Mucosa of gallbladder (tissue), 1 donor: Measurements from ENCODE around the gene LGALS9. TPM values are rescaled to one million over a fixed set of nuclear protein-coding genes. Genes with fewer than 3 reads are reported as not detected.

ENCODE experiments used
- DNase-seq: peaks from one replicate; pipeline ENCODE4 v3.0.0-alpha.2; 2020; ENCODE audit warnings: low spot score
- total RNA-seq: library from RNA; stranded (reverse); gene quantifications from one replicate; pipeline ENCODE4 v1.2.1, GENCODE V29; 2021
- donor health status: DM: no; HTN: no; CAD: no.

The LGALS9 gene
- 103 TPM for total RNA-seq

- peak; percentile 74 for DNase-seq
Observed at GRCh38 chr17:27630607-27631410, at the start of gene LGALS9. Gene LGALS9, plus strand, starts transcription at chr17:27631188. Its CDS starts 78 bp downstream, at chr17:27631266.

DNA sequence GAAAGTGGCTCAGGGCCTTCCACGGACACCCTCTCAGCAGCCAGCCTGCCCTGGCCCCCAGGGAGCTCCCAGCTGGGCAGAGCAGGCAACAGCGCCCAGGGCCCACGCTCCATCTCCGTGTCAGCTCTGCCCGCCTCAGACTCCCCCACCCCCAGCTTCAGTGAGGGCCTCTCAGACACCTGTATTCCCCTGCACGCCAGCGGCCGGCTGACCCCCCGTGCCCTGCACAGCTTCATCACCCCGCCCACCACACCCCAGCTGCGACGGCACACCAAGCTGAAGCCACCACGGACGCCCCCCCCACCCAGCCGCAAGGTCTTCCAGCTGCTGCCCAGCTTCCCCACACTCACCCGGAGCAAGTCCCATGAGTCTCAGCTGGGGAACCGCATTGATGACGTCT, 48.3 kb upstream of the LGALS9 start:
- DNase-seq: no peak

DNA sequence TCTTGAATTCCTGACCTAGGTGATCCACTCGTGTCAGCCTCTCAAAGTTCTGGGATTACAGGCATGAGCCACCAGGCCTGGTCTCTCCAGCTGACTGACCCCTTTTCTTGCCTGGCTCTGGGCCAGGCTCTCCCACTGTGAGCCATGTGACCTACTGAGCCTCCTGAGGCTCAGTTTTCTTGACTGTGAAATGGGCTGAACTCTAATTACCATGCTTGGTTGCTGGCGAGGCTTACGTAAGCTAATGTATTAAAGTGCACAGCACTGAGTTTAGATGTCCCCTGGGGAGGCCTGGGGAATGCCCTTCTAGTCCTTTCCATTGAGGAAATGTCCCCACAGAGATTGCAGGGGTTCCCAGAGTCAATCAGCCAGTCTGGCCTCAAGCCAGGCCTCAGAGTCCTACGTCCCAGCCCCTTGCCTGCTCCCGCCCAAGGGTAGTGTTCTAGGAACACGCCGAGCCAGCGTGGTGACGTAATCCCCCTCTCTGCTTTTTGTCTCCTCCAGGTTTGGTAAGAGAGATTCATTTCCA, 45.8 kb upstream of the LGALS9 start:
- no peak for DNase-seq

DNA sequence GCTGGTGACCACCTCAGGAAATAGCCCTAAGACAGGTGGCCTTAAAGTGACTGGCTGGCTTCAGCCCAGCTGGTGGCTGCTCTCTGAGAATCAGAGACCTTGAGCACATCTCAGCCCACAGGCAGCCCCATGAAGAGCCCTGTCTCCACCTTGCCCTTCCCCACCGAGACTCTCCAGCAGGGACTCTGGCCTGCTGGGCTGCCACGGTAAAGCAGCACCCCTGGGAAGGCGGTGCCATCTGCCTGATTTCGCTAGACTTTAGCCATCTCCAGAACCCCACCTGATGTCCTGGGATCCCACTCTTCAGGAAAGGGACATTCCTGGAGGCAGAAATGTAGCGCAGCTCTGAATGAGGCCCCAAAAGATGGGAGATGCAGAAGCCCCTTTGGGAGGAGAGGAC, 45.2 kb upstream of the LGALS9 start:
- DNase-seq: no peak

GRCh38 chr17:27586203-27586721, 44.7 kb upstream of the LGALS9 start:
- DNase-seq: no peak

DNA sequence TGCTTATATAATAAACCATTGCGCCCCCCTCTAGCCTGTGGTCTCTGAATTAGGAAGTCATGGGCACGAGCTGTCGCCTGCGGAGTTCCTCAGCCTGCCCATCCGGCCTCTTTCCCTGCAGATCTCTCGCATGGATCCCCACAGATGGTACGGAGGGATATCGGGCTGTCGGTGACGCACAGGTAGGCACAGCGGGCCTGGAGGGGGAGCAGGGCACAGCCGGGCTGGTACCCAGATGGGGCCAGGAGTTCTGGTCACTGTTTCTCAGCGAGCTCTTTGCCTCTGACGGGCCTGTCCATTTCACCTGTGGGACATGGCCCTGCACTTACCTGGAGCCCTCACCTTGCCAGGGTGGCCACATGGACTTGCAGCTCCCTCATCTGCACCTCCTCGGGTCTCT, 42.6 kb upstream of the LGALS9 start:
- DNase-seq: no peak

- no peak for DNase-seq
Observed at GRCh38 chr17:27590864-27591263, 40.1 kb upstream of the LGALS9 start.

DNA sequence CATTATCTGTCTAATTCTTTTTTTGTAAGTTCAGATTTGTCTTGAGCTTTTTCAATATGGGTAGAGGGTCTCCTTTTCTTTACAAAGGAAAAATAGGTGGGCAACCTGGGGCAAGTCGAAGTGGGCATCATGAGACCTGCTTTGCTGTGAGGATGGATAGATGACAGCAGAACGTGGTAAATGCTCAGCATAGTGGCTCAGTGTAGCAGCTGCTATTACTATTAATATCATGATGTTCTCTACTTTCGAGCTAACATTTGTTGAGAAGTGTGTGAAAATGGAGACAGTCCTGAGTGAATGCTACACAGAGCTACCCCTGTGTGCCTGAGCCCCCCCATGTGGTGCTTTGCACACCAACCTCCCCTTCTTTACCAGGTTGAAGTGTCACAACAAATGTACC, 39.0 kb upstream of the LGALS9 start:
- no peak for DNase-seq

- no peak for DNase-seq
Observed at GRCh38 chr17:27593232-27593856, 37.6 kb upstream of the LGALS9 start.

- no peak for DNase-seq
Observed at GRCh38 chr17:27593857-27594255, 37.1 kb upstream of the LGALS9 start.

DNA sequence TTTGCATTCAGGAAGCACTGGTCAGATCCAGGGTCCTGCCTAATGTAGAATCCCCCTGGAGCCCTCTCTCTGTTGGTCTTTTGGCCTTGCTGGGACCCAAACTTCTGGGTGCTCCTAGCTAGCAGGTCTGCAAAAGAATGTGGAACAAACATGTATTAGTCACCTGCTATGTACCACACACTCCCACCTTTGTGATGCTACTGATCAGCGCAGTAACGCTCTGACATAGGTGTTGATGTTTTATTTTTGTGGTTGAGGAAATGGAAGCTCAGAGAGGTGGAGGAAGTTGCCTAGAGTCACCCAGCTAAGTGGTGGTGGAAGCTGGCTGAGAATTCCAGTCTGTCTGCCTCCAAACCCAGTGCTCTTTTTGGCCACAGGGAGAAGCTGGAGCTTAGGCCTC, 35.8 kb upstream of the LGALS9 start:
- no peak for DNase-seq

DNA sequence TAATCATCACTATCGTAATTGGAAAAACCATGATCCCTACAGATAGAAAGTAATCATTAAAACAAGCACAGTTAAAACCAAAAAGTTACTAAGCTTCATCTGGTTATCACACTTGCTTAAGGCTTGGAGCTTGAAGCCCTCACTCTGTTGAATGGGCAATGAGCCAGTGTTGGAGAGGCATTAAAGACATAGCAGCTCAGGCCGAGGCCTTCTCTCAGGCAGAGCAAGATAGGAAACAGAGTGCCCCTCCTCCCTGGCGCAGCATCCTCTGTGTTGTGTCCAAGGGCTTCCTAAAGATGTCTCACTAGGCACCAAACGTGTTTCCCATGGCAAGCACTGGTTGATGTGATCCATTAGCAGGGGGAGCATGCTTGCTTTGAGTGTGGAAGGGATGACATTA, 34.9 kb upstream of the LGALS9 start:
- no peak for DNase-seq

GRCh38 chr17:27596566-27597187, 34.3 kb upstream of the LGALS9 start:
- DNase-seq: no peak

DNA sequence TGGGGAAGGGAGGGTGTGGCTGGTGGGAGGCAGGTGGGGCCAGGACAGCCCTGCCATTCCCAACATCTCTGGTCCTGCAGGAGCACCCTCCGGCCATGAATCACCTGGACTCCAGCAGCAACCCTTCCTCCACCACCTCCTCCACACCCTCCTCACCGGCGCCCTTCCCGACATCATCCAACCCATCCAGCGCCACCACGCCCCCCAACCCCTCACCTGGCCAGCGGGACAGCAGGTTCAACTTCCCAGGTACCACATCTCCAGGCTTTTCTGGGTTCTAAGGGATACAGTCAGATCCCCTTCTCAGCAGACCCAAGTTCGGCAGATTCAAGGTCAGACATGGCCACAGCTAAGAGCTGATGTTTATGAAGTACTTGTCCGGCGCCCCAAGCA, 33.8 kb upstream of the LGALS9 start:
- no peak for DNase-seq

GRCh38 chr17:27597783-27598320, 33.1 kb upstream of the LGALS9 start:
- DNase-seq: no peak

DNA sequence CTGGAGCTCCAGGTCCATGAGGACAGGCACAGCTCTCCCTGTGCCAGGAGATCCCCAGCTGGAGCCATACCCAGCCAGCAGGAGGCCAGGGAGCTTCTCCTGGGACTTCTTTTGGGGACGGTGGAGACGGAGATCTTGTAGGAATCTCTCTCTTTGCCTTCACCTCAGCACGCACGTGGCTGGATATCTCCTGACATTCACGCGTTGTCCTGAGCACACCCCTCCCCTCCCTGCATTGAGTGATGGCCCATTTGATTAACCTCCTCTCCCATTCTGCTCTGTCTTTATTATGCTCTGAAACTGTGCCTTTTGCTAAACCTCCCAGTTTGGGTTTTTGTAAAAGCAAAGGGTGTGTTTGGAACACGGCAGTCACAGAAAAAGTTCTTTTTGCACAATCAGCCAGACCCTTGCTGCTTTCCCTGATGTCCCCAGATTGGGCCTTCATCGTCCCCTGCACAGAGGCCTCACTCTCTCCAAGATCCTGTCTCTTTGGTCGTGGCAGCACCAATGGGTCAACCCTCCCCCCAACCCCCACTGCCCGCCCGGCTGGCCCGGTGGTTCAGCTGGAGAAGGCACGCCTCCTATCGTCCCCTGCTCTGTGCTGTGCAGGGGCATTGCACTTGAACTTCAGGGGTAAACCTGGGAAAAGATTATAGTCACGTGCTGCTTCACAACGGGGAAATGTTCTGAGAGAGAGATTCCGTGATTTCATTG, 32.5 kb upstream of the LGALS9 start:
- no peak for DNase-seq

DNA sequence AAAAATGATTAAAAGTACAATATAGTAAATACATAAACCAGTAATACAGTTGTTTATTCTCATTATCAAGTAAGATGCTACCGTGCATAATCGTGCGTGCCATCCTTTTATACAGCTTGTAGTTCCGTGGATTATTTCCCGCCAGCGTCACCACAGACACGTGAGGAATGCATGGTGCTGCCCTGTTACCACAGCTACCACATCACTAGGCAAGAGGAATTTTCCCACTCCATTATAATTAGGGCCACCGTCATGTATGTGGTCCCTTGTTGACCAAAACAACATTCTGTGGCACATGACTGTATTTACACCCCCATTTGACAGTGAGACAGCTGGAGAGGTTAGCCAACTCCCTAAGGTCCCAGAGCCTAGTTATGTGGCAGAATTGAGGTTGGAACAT, 30.5 kb upstream of the LGALS9 start:
- DNase-seq: no peak

- peak; percentile 84 for DNase-seq
Observed at GRCh38 chr17:27601069-27601974, 29.7 kb upstream of the LGALS9 start.

GRCh38 chr17:27601975-27602302, 29.0 kb upstream of the LGALS9 start:
- DNase-seq: no peak

- peak; percentile 75 for DNase-seq
Observed at GRCh38 chr17:27602721-27603420, 28.1 kb upstream of the LGALS9 start.
